Endothelial cell (in vitro differentiated cells): ENCODE data around the gene DXO. TPM values are rescaled to one million over a fixed set of nuclear protein-coding genes. Genes with fewer than 3 reads are reported as not detected.

Experiments
- DNase-seq: peaks from one replicate; pipeline ENCODE4 v3.0.0; 2021; ENCODE audit warnings: low spot score
- H3K27ac Mint-ChIP-seq: one replicate; pipeline ENCODE4 v1.8.0; 2021; ENCODE audit warnings: mixed read lengths, inconsistent platforms; ENCODE audit not compliant: unreplicated experiment
- H3K27me3 Mint-ChIP-seq: one replicate; pipeline ENCODE4 v1.8.0; 2021; ENCODE audit warnings: mild to moderate bottlenecking, moderate library complexity, mixed read lengths, inconsistent platforms; ENCODE audit not compliant: unreplicated experiment
- H3K36me3 Mint-ChIP-seq: one replicate; pipeline ENCODE4 v1.8.0; 2021; ENCODE audit warnings: mild to moderate bottlenecking, low read depth, mixed read lengths, inconsistent platforms; ENCODE audit not compliant: unreplicated experiment
- H3K4me1 Mint-ChIP-seq: one replicate; pipeline ENCODE4 v1.8.0; 2021; ENCODE audit warnings: mild to moderate bottlenecking, mixed read lengths, inconsistent platforms; ENCODE audit not compliant: unreplicated experiment
- H3K4me3 Mint-ChIP-seq: one replicate; pipeline ENCODE4 v1.8.0; 2021; ENCODE audit warnings: mild to moderate bottlenecking, mixed read lengths, inconsistent platforms; ENCODE audit not compliant: unreplicated experiment
- H3K9me3 Mint-ChIP-seq: one replicate; pipeline ENCODE4 v1.8.0; 2021; ENCODE audit warnings: mixed read lengths, inconsistent platforms; ENCODE audit not compliant: unreplicated experiment
- CTCF ChIP-seq: fragments of 200-600 bp; sonication (generic); IDR thresholded peaks from one replicate; pipeline ENCODE4 v1.5.0; 2021; ENCODE audit warnings: antibody characterized with exemption; ENCODE audit not compliant: unreplicated experiment
- total RNA-seq: library from RNA; stranded (reverse); fragmentation: NEBNext Ultra II Directional; extraction: Animal tissue kit (Norgen Biotek cat#: 25700); gene quantifications from one replicate; pipeline ENCODE4 v1.2.1, GENCODE V29; 2021; ENCODE audit not compliant: unreplicated experiment

The DXO gene
- total RNA-seq, 1 donor from 2014 or later = 12.6 TPM

- Mint-ChIP-seq H3K4me3 (no peak overlapping the region), H3K36me3 (peaks cover 28% of the 10 kb centered on the region), H3K27me3 (peaks cover 6% of the 10 kb centered on the region), H3K27ac (no peak overlapping the region), H3K4me1 (peaks cover 8% of the 10 kb centered on the region), H3K9me3 (no peaks in the 10 kb centered on the region)
- no peak for TF ChIP-seq CTCF
- no peak for DNase-seq
These were observed 3.6 kb downstream of the DXO start for GRCh38 chr6:31968326-31968725.

GRCh38 chr6:31967926-31968320, 4.0 kb downstream of the DXO start:
- Mint-ChIP-seq H3K4me3 (peak overlapping the region; percentile 76), H3K27me3 (peaks cover 6% of the 10 kb centered on the region), H3K9me3 (no peaks in the 10 kb centered on the region), H3K4me1 (peaks cover 4% of the 10 kb centered on the region), H3K36me3 (peaks cover 32% of the 10 kb centered on the region), H3K27ac (no peak overlapping the region)
- DNase-seq = no peak
- TF ChIP-seq CTCF = no peak

- no peaks in the 10 kb centered on the region for H3K4me1 Mint-ChIP-seq
- peak overlapping the region; percentile 76 for H3K4me3 Mint-ChIP-seq
- peaks cover 35% of the 10 kb centered on the region for H3K36me3 Mint-ChIP-seq
- no peak for TF ChIP-seq CTCF
- H3K27me3 Mint-ChIP-seq = peaks cover 9% of the 10 kb centered on the region
- no peaks in the 10 kb centered on the region for H3K9me3 Mint-ChIP-seq
- H3K27ac Mint-ChIP-seq = no peak overlapping the region
- DNase-seq = no peak
These were observed 4.7 kb downstream of the DXO start for GRCh38 chr6:31966997-31967925.

- Mint-ChIP-seq H3K4me3 (no peak overlapping the region), H3K4me1 (no peaks in the 10 kb centered on the region), H3K27ac (no peak overlapping the region), H3K36me3 (peaks cover 43% of the 10 kb centered on the region), H3K9me3 (no peaks in the 10 kb centered on the region), H3K27me3 (peaks cover 6% of the 10 kb centered on the region)
- TF ChIP-seq CTCF = no peak
- DNase-seq = no peak
These were observed 5.4 kb downstream of the DXO start for GRCh38 chr6:31966506-31966905.

- Mint-ChIP-seq H3K9me3 (no peaks in the 10 kb centered on the region), H3K4me3 (no peak overlapping the region), H3K27me3 (peaks cover 8% of the 10 kb centered on the region), H3K27ac (no peak overlapping the region), H3K4me1 (no peaks in the 10 kb centered on the region), H3K36me3 (peaks cover 44% of the 10 kb centered on the region)
- no peak for TF ChIP-seq CTCF
- DNase-seq = no peak
These were observed 6.2 kb downstream of the DXO start for GRCh38 chr6:31965700-31966099.
